HL-60/S4 (cell line): Measurements from ENCODE around the gene CYBA.

Experiments used
- in situ Hi-C: fragments of 300-500 bp; cut with MboI; formaldehyde crosslinking; loops from 2 replicates; pipeline ENCODE4 v1.14.3; 2022; ENCODE audit warnings: low sequenced_read_pairs

CYBA gene

DNA sequence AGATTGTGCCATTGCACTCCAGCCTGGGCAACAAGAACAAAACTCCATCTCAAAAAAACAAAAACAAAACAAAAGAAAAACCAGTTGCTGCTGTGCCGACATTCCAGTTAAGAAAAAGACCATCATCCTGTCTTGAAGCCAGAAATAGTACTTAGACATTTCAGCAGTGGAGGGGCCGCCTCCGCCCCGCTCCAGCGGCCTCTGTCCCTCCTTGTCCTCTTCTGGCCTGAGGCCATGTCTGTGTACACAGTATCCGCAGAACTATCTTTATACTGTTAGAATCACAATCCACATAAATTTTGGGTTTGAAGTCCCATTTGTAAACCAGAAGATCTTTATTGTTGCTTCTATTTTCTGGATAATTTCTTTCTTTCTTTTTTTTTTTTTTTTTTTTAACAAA, 55.8 kb downstream of the CYBA start:
- in situ Hi-C loops, result no loop called here

DNA sequence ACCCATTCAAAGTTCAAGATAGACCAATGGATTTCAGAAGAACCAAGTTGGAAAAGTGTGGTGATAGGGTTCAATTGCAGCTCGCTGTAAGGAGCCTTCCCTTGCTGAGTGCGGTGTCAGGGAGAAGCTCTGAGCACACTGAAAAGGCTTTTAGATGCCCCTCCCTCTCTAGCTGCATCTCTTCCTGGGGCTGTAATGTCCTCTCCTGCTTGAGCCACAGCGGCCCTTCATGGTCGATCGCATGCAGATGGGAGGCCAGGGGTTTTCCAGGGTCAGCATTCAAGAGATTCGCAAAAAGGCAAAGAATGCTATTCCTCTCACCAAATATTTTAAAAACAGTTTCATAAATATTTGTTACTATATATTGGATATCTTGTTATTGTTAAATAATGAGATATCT, 56.9 kb downstream of the CYBA start:
- in situ Hi-C loops, result no loop called here

GRCh38 chr16:88593489-88593888, 57.4 kb downstream of the CYBA start:
- in situ Hi-C loops, result no loop called here
